Neural crest cell (in vitro differentiated cells): Measurements from ENCODE around the gene HES5. TPM values are rescaled to one million over a fixed set of nuclear protein-coding genes. Genes with fewer than 3 reads are reported as not detected.

Experiments
- DNase-seq: peaks from one replicate; pipeline ENCODE4 v3.0.0; 2021; ENCODE audit warnings: low read depth, mixed read lengths, low spot score
- H3K27ac Mint-ChIP-seq: one replicate; pipeline ENCODE4 v1.8.0; 2021; ENCODE audit warnings: mild to moderate bottlenecking, mixed read lengths; ENCODE audit not compliant: unreplicated experiment
- H3K27me3 Mint-ChIP-seq: 2 replicates; pipeline ENCODE4 v1.8.0; 2021; ENCODE audit warnings: low read depth, mild to moderate bottlenecking, mixed read lengths
- H3K36me3 Mint-ChIP-seq: 2 replicates; pipeline ENCODE4 v1.8.0; 2021; ENCODE audit warnings: low read depth, mild to moderate bottlenecking, mixed read lengths
- H3K4me1 Mint-ChIP-seq: 2 replicates; pipeline ENCODE4 v1.8.0; 2021; ENCODE audit warnings: mixed read lengths
- H3K4me3 Mint-ChIP-seq: one replicate; pipeline ENCODE4 v1.8.0; 2021; ENCODE audit warnings: mild to moderate bottlenecking, mixed read lengths
- H3K9me3 Mint-ChIP-seq: 2 replicates; pipeline ENCODE4 v1.8.0; 2021; ENCODE audit warnings: mixed read lengths
- total RNA-seq: library from RNA; stranded (reverse); gene quantifications from 2 replicates; pipeline ENCODE4 v1.2.1, GENCODE V29; 2021
- TF ChIP-seq, protein P1 (sequence below): fragments of 200-600 bp; sonication (generic); conservative IDR thresholded peaks from 2 replicates; pipeline ENCODE4 v1.5.0; 2021; ENCODE audit warnings: antibody characterized with exemption, mild to moderate bottlenecking

HES5 gene
- total RNA-seq, 1 donor from 2014 or later, result 92.2 TPM

DNA sequence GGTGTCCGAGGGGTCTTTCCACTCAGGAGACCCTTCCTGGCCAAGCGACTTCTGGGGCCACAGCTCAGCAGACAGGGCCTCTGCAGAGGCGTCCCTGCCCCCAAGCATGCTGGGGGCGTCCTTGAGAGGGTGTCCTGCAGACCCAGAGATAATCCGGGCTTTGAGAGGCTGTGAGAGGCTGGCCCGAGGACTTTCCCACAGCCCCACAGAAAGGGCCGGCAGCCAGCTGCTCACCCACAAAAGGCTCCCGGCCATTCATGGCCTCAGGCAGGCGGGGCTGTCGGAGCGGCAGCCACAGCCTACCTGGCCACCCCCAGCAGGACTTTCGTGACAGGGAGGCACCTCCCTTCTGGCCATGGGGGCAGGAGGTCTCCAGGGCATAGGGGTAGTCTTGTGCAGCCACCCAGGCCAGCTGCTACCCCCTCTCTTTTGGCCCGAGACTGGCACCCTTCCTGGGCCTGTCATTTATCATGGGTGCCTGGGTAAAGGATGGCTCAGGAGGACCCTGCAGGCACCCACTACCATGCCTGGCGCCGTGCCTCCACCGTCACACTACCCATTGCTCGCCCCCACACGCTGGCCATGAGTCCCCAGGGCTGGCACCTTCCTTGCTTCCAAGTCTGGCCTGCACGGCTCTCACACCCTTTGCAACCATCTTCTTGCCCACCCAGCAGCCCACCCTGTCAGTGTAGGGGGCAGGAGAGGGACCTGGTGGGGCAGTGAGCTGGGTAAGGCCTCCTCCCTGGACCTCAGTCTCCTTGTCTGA, 15.0 kb upstream of the HES5 start:
- DNase-seq, result peak; percentile 22
- Mint-ChIP-seq H3K27me3 (no peaks in the 10 kb centered on the region), H3K27ac (peak overlapping the region; percentile 27), H3K9me3 (no peaks in the 10 kb centered on the region), H3K4me3 (peak overlapping the region; percentile 70), H3K36me3 (no peaks in the 10 kb centered on the region), H3K4me1 (peaks cover 40% of the 10 kb centered on the region)
- TF ChIP-seq, protein P1, sequence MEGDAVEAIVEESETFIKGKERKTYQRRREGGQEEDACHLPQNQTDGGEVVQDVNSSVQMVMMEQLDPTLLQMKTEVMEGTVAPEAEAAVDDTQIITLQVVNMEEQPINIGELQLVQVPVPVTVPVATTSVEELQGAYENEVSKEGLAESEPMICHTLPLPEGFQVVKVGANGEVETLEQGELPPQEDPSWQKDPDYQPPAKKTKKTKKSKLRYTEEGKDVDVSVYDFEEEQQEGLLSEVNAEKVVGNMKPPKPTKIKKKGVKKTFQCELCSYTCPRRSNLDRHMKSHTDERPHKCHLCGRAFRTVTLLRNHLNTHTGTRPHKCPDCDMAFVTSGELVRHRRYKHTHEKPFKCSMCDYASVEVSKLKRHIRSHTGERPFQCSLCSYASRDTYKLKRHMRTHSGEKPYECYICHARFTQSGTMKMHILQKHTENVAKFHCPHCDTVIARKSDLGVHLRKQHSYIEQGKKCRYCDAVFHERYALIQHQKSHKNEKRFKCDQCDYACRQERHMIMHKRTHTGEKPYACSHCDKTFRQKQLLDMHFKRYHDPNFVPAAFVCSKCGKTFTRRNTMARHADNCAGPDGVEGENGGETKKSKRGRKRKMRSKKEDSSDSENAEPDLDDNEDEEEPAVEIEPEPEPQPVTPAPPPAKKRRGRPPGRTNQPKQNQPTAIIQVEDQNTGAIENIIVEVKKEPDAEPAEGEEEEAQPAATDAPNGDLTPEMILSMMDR, result no peak

DNA sequence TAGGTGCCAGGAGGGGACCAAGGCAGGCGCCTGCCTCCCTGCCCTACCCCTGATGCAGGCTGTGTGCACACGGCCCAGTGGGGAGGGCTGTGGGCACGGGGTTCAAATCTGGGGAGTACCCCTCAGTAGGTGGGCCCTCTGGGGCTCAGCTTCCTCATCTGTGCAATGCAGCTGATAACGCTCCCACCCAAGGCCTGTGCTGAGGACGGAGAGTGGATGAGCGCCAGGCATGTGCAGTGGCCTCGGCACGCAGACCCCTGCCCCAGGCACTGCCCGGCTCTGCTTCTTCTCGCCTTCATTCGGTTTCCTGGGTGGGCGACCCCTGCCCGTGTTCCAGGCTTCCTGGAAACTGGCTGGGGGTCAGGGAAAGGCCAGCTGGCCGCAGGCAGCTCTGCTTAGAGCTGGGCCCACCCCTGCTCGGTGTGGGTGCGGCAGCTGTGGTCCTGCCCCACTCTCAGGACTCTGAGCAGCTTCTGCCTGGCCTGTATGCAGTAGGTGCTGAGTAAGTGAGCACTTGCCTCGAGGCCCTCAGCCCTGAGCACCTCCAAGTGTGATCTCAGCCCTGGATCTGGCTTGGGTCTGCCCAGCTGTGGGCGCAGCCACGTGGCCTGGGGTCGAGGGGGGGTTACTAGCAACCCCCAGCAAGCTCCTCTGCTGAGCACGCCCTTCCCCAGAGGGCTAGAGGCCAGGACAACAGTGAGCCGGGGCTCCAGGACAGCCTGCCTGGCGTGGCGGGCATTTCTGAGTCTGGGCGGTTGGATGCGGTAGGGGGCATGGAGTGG, 14.2 kb upstream of the HES5 start:
- Mint-ChIP-seq H3K4me1 (peaks cover 40% of the 10 kb centered on the region), H3K9me3 (no peaks in the 10 kb centered on the region), H3K4me3 (peak overlapping the region; percentile 70), H3K27ac (peak overlapping the region; percentile 27), H3K36me3 (no peaks in the 10 kb centered on the region), H3K27me3 (no peaks in the 10 kb centered on the region)
- TF ChIP-seq, protein P1, result no peak
- peak; percentile 20 for DNase-seq

DNA sequence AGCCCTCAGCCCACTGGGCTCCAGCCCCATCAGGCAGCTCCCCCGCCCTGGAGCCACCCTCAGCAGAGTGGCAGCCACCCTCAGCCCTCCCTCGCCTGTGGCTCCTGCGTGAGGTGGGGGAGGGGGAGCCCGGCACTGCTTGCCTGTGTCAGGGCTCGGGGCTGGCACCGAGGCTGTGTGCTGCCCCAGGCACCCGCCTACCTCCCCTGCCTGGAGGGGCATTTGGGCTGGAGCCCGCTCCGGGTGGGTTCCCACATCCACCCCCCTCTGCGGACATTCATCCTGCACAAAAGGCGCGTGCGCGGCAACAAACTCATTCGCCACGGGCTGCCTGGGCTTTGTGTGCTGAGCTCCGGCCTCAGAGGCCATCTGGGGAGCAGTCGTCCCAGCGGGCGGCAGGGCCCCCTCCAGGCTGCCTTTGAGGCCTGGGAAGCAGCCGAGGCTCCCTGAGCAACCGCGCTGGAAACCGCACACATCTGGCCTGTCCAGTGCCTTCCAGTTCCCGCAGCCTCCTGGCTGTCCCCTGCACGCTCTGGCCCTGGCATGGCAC, 13.6 kb upstream of the HES5 start:
- peak; percentile 61 for DNase-seq
- Mint-ChIP-seq H3K4me1 (peaks cover 36% of the 10 kb centered on the region), H3K4me3 (peak overlapping the region; percentile 34), H3K27me3 (no peaks in the 10 kb centered on the region), H3K36me3 (no peaks in the 10 kb centered on the region), H3K27ac (no peak overlapping the region), H3K9me3 (no peaks in the 10 kb centered on the region)
- TF ChIP-seq, protein P1, result no peak

DNA sequence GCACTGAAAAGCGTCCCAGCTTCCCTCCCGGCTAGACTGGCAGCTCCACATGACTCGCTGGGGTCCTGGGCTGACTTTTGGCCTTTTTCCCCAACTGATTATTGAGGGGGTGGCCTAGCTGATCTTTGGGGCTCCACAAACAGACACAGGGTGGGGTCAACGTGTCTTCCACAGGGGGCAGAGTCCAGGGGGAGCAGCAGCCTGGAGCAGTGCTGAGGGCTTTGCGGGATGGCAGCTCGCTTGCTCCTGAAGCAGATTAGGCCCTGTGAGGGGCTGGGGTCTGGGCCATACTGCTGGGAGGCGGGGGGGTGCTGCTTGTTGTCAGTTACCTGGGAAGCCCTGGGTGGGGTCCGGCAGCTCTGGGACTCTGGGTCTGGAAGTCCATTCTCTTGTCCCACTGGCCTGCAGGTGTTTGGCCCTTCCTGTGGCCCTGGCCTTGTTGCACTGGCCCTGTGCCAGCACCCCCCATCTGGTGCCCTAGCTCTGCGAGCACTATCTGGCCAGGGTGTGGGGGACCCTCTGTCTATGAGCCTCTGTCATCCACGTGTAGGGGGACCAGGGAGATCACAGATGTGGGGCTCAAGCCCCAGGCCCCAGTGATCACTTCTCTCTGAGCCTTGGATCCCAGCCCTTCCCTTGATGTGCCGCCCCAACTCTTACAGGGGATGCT, 12.3 kb upstream of the HES5 start:
- H3K9me3 Mint-ChIP-seq, result no peaks in the 10 kb centered on the region
- H3K27me3 Mint-ChIP-seq, result no peaks in the 10 kb centered on the region
- no peaks in the 10 kb centered on the region for H3K36me3 Mint-ChIP-seq
- H3K4me1 Mint-ChIP-seq, result peaks cover 28% of the 10 kb centered on the region
- no peak overlapping the region for H3K27ac Mint-ChIP-seq
- TF ChIP-seq, protein P1, result no peak
- DNase-seq, result no peak
- H3K4me3 Mint-ChIP-seq, result peak overlapping the region; percentile 66

DNA sequence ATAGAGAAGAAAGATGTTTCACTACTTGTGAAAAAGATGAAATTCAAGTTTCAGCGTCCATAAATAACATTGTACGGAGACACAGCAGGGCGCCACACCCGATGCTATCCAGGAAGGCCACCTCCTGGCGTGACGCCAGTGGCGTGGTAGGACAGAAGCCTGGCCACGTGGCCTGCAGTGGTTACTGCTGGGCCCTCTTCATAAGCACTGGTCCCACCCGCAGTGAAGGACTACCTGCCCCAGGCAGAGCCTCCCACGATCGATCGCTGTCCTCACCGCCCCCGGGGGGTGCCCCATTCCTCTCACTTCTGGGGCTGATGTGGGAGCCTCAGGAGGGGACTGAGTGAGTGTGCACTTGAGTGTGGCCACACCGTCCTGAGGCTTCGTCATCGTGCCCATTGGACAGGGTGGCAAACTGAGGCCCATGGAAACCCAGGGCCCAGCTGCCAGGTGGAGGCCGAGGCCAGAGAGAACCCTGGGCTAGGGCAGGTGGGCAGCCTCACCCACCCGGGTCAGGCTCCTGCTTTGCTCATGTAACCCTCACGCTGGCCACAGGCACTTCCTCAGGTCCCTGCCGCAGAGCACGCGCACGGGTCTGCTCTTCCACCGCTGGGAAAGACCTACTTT, 11.7 kb upstream of the HES5 start:
- no peak for DNase-seq

More for the DNA sequence above, 11.7 kb upstream of the HES5 start:
- H3K4me1 Mint-ChIP-seq, result peaks cover 28% of the 10 kb centered on the region
- no peak overlapping the region for H3K4me3 Mint-ChIP-seq
- H3K27me3 Mint-ChIP-seq, result peaks cover 4% of the 10 kb centered on the region
- H3K27ac Mint-ChIP-seq, result no peak overlapping the region
- H3K36me3 Mint-ChIP-seq, result no peaks in the 10 kb centered on the region
- H3K9me3 Mint-ChIP-seq, result no peaks in the 10 kb centered on the region
- TF ChIP-seq, protein P1, result no peak
